Breast epithelium (tissue), 3 donors: ENCODE data around the gene CDK18.

ENCODE experiments used
- CTCF ChIP-seq, 3 donors: fragments of 450-650 bp; IDR thresholded peaks; one replicate each; pipeline ENCODE4 v1.5.1; 2016 to 2017; ENCODE audit warnings: antibody characterized with exemption in 3 of 3, mild to moderate bottlenecking in 3 of 3, moderate library complexity in 3 of 3
- POLR2A ChIP-seq: fragments of 450-650 bp; IDR thresholded peaks from one replicate; pipeline ENCODE4 v1.6.1; 2016; ENCODE audit warnings: antibody characterized with exemption, mild to moderate bottlenecking, moderate library complexity

DNA sequence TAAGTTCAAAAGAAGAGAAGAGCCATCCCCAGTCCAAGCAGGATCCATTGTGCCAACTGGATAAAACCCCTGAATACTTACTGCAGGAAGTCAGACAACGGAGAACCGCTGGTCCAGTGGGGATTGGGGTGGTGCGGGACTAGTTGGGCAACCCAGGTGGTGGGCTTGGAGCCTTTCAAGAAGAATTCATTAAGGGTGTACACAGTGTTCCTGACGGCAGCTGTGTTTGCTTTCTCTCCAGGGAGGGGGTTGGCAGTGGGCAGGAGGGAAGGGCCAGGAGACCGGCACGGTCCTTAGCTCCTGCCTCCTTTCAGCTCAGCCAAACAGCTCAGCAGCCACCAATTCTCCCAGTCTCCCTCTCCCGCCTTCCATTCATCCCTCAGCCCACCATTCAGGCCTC lies 7.1 kb upstream of the CDK18 start:
- TF ChIP-seq CTCF (IDR thresholded peaks at IDR 0.05) (no peak), POLR2A (no peak)
